ENCODE results near the gene TTLL11. TPM values are rescaled to one million over a fixed set of nuclear protein-coding genes. Genes with fewer than 3 reads are reported as not detected.
"Not testable (repeated sequence)": the region's sequence is repeated elsewhere in the genome, so short reads cannot be mapped to it uniquely, and the experiment has no call there.

TTLL11 gene
- total RNA-seq, 6 experiments from 2014 or later: 3.2 to 5.2 (median 4.1) TPM

- Histone ChIP-seq H3K4me3 (no peak overlapping the region), H3K9me3 (no peaks in the 10 kb centered on the region), H3K36me3 (no peaks in the 10 kb centered on the region), H3K4me1 (no peaks in the 10 kb centered on the region), H3K27me3 (no peaks in the 10 kb centered on the region), H3K27ac (no peak overlapping the region)
- no peak for ATAC-seq
- intact Hi-C loops (cut with DNase I): loop anchor here in 1 of 2 donors (10.0 kb wide), 1 partner anchor 334 kb away; no protein-coding TSS in a partner anchor
- no peak for TF ChIP-seq POLR2A (IDR thresholded peaks at IDR 0.05)
- TF ChIP-seq, protein P1, sequence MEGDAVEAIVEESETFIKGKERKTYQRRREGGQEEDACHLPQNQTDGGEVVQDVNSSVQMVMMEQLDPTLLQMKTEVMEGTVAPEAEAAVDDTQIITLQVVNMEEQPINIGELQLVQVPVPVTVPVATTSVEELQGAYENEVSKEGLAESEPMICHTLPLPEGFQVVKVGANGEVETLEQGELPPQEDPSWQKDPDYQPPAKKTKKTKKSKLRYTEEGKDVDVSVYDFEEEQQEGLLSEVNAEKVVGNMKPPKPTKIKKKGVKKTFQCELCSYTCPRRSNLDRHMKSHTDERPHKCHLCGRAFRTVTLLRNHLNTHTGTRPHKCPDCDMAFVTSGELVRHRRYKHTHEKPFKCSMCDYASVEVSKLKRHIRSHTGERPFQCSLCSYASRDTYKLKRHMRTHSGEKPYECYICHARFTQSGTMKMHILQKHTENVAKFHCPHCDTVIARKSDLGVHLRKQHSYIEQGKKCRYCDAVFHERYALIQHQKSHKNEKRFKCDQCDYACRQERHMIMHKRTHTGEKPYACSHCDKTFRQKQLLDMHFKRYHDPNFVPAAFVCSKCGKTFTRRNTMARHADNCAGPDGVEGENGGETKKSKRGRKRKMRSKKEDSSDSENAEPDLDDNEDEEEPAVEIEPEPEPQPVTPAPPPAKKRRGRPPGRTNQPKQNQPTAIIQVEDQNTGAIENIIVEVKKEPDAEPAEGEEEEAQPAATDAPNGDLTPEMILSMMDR (IDR thresholded peaks at IDR 0.05): no peak
- 94% methylated on average over 3 of the region's 10 CpGs for WGBS (ENCODE audit: insufficient coverage, low coverage, low lambda C conversion rate, missing lambda C conversion rate)
- no peak for DNase-seq
Observed at GRCh38 chr9:122120316-122121071, 27.4 kb upstream of the TTLL11 start.

- Histone ChIP-seq H3K4me1 (no peaks in the 10 kb centered on the region), H3K36me3 (no peaks in the 10 kb centered on the region), H3K4me3 (no peak overlapping the region), H3K9me3 (no peaks in the 10 kb centered on the region), H3K27me3 (no peaks in the 10 kb centered on the region), H3K27ac (no peak overlapping the region)
- ATAC-seq: no peak
- TF ChIP-seq POLR2A (IDR thresholded peaks at IDR 0.05): no peak
- TF ChIP-seq, protein P1 (IDR thresholded peaks at IDR 0.05): no peak
- intact Hi-C loops (cut with DNase I): loop anchor here in 1 of 2 donors (10.0 kb wide), 1 partner anchor 335 kb away; no protein-coding TSS in a partner anchor
- DNase-seq: no peak
- WGBS (ENCODE audit: insufficient coverage, low coverage, low lambda C conversion rate, missing lambda C conversion rate): 81% methylated on average over 3 of the region's 5 CpGs
Observed at GRCh38 chr9:122119721-122120120, 26.6 kb upstream of the TTLL11 start.

DNA sequence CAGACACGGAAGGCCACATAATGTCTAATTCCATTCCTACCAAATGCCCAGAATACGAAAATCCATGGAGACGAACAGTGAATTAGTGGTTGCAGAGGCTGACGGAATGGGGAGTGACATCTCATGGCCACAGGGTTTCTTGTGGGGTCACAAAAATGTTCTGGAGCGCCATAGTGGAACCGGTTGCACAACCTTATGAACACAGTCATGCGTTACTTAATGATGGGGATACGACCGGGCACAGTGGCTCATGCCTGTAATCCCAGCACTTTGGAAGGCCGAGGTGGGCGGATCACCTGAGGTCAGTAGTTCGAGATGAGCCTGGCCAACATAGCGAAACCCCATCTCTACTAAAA is 26.0 kb upstream of the TTLL11 start:
- no peak overlapping the region for H3K4me3 ChIP-seq
- TF ChIP-seq, protein P1 (IDR thresholded peaks at IDR 0.05): no peak
- no peak for TF ChIP-seq POLR2A (IDR thresholded peaks at IDR 0.05)
- H3K27me3 ChIP-seq: no peaks in the 10 kb centered on the region
- no peak for ATAC-seq
- no peaks in the 10 kb centered on the region for H3K9me3 ChIP-seq
- DNase-seq: no peak
- no peaks in the 10 kb centered on the region for H3K36me3 ChIP-seq
- H3K4me1 ChIP-seq: no peaks in the 10 kb centered on the region
- H3K27ac ChIP-seq: no peak overlapping the region
- 65% methylated on average over 4 of the region's 13 CpGs for WGBS (ENCODE audit: insufficient coverage, low coverage, low lambda C conversion rate, missing lambda C conversion rate)
- intact Hi-C loops (cut with DNase I): no loop called here

GRCh38 chr9:122118343-122119165 is 25.4 kb upstream of the TTLL11 start:
- Histone ChIP-seq H3K4me1 (no peaks in the 10 kb centered on the region), H3K4me3 (no peak overlapping the region), H3K27ac (no peak overlapping the region), H3K36me3 (no peaks in the 10 kb centered on the region), H3K9me3 (no peaks in the 10 kb centered on the region), H3K27me3 (no peaks in the 10 kb centered on the region)
- 57% methylated on average over 5 of the region's 5 CpGs for WGBS (ENCODE audit: insufficient coverage, low coverage, low lambda C conversion rate, missing lambda C conversion rate)
- intact Hi-C loops (cut with DNase I): no loop called here
- DNase-seq (no peak), ATAC-seq (no peak)
- no peak for TF ChIP-seq POLR2A (IDR thresholded peaks at IDR 0.05)

GRCh38 chr9:122117241-122117640 is 24.1 kb upstream of the TTLL11 start:
- H3K27me3 ChIP-seq; H3K4me3 ChIP-seq; ATAC-seq; H3K36me3 ChIP-seq; H3K9me3 ChIP-seq; H3K4me1 ChIP-seq; intact Hi-C loops (cut with DNase I); H3K27ac ChIP-seq; DNase-seq: not testable (repeated sequence)
- whole genome bisulfite sequencing (ENCODE audit: insufficient coverage, low coverage, low lambda C conversion rate, missing lambda C conversion rate): 68% methylated on average over 6 of the region's 9 CpGs

Data from right lobe of liver (tissue), 6 donors.